HG02885 (cell line): ENCODE results near the gene SLC4A2.

Source experiments
- ATAC-seq: cut with Tn5 transposase; IDR thresholded peaks from one replicate; pipeline ENCODE4 v1.9.1; 2021; ENCODE audit warnings: mild to moderate bottlenecking; ENCODE audit not compliant: unreplicated experiment, poor library complexity

The SLC4A2 gene

GRCh38 chr7:151077705-151078232 is 18.4 kb downstream of the SLC4A2 start:
- no peak for ATAC-seq

- no peak for ATAC-seq
Observed at GRCh38 chr7:151078233-151079040, 19.0 kb downstream of the SLC4A2 start.

- no peak for ATAC-seq
Observed at GRCh38 chr7:151079199-151079910, 20.0 kb downstream of the SLC4A2 start.

- no peak for ATAC-seq
Observed at GRCh38 chr7:151080067-151080521, 20.7 kb downstream of the SLC4A2 start.

GRCh38 chr7:151080522-151081169 is 21.3 kb downstream of the SLC4A2 start, which contains the start of gene FASTK:
TSS of gene FASTK (minus strand) at chr7:151080809. CDS start at chr7:151080766, 43 bp downstream.
- ATAC-seq: peak; percentile 81

- ATAC-seq: no peak
Observed at GRCh38 chr7:151081170-151082101, 22.0 kb downstream of the SLC4A2 start.

GRCh38 chr7:151082141-151083070 is 23.0 kb downstream of the SLC4A2 start:
- ATAC-seq: no peak

GRCh38 chr7:151083071-151083823 is 23.9 kb downstream of the SLC4A2 start, which contains the start of gene TMUB1:
TSS of gene TMUB1 (minus strand) at chr7:151083493. CDS start at chr7:151082563, 930 bp downstream.
- ATAC-seq: peak; percentile 50

GRCh38 chr7:151083824-151084160 is 24.4 kb downstream of the SLC4A2 start:
- ATAC-seq: no peak

- no peak for ATAC-seq
Observed at GRCh38 chr7:151085329-151085690, 25.9 kb downstream of the SLC4A2 start.

GRCh38 chr7:151085691-151086620 is 26.6 kb downstream of the SLC4A2 start, which contains the start of gene AGAP3:
TSS of gene AGAP3 (plus strand) at chr7:151086475. CDS start at chr7:151086742, 267 bp downstream.
- peak; percentile 52 for ATAC-seq

- no peak for ATAC-seq
Observed at GRCh38 chr7:151086802-151087244, 27.4 kb downstream of the SLC4A2 start.

GRCh38 chr7:151087245-151088018 is 28.0 kb downstream of the SLC4A2 start:
- ATAC-seq: peak; percentile 33

- no peak for ATAC-seq
Observed at GRCh38 chr7:151088019-151088855, 28.8 kb downstream of the SLC4A2 start.
